AG08396 (cell line): ENCODE data around the gene FZD10.

ENCODE experiments used
- DNase-seq: peaks from one replicate; pipeline ENCODE4 v3.0.0; 2012; ENCODE audit warnings: low spot score, mixed read lengths

FZD10 gene

DNA sequence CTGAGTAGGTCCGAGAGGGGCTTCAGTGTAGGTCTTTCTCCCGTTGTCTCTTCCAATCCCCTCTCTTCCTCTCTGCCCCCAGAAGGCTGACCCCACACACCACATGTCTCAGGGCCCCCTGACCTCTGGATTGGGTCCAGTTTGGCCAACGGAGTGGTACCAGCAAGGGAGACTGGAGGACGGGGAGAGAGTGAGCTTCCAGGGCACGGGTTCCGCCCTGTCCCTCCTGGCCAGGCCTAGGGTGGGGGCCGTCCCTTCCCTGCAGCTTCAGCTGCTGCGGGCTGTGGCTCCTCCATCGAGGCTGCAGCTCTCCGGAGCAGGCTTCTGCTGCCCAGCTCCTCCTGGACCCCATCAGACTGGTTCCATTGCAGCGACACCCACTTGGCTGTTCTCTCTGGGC lies 17.4 kb downstream of the FZD10 start:
- DNase-seq = no peak

GRCh38 chr12:130181211-130181610 lies 18.9 kb downstream of the FZD10 start:
- DNase-seq = no peak

GRCh38 chr12:130183585-130184370 lies 21.5 kb downstream of the FZD10 start:
- no peak for DNase-seq

GRCh38 chr12:130184404-130185090 lies 22.3 kb downstream of the FZD10 start:
- DNase-seq = no peak

- no peak for DNase-seq
Observed at GRCh38 chr12:130185455-130186391, 23.5 kb downstream of the FZD10 start.

DNA sequence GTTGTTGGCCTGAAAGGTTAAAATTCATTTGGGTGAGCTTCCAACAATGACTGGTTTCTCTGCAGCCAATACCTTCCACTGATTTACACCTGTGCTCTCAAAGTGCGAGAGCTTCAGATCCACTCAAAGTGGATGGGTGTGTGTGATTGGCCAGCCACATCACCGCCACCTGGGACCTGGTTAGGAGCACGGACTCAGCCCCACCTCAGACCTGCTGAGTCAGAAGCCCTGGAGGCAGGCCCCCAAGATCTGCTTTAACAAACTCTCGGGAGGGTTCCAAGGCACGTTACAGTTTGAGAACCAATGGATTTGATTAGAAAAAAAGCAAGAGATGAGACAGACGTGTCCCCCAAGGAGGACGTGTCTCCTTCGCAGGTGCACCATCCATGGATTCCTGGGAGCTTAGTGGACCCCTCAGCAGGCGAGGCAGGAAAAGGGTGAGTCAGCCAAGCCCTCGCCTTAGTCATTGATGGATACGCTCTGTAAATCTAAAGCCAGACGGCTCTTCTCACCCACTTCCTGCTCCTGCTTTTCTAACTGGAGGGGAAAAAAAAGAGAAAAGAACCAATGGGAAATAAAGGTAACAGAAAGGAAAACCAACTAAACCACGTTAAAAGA lies 24.5 kb downstream of the FZD10 start:
- no peak for DNase-seq

DNA sequence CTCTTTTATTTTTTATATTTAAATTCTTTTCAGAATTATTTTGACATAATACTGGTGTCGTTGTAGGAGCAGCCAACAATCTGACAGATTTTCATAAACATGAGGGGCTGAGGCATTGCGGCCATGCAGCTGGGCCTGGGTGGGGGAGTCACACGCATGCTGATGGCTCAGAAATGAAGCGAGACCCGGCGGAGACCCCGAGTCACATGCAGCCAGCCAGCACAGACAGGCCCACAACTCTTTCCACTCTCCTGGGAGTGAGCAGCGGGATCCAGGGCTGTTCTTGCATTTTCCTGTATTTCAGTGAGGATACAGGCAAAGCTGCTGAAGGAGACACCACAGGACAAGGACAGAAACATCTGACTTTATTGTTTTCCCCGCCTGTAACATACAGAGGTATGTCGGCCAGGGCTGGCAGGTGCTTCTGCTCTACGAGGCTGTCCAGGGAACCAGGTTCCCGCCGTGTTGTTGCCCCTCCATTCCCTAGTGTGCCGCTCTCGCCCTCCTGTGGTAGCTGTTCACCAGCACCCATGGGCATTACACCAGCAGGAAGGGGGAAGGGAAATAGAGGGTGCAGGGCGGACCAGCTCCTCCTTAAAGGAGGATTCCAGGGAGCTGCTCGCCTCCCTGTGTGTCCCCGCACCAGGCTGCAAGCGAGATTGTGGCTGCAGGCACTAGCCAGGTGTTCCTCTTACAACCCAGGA lies 30.5 kb downstream of the FZD10 start:
- no peak for DNase-seq

- no peak for DNase-seq
Observed at GRCh38 chr12:130194154-130194553, 31.9 kb downstream of the FZD10 start.

- no peak for DNase-seq
Observed at GRCh38 chr12:130195369-130195768, 33.1 kb downstream of the FZD10 start.

DNA sequence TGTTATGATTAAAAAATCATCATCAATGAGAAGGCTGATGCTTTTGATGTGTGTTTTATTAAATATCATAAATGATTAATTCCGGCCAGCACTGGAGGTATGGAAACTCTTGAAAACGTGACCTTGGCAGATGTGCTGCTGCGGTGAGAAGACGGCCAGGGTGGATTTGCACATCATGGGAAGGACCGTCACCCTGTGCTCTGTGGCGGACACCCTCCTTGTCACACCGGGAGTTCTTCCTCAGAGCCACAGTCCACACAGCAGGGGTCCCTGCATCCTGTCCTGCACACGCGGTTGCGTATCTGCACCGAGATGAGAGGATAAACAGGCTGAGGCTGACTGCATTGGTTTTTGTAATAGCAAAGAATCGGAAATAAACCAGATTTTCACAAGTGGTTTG lies 33.5 kb downstream of the FZD10 start:
- DNase-seq = no peak

- no peak for DNase-seq
Observed at GRCh38 chr12:130196827-130197226, 34.6 kb downstream of the FZD10 start.

DNA sequence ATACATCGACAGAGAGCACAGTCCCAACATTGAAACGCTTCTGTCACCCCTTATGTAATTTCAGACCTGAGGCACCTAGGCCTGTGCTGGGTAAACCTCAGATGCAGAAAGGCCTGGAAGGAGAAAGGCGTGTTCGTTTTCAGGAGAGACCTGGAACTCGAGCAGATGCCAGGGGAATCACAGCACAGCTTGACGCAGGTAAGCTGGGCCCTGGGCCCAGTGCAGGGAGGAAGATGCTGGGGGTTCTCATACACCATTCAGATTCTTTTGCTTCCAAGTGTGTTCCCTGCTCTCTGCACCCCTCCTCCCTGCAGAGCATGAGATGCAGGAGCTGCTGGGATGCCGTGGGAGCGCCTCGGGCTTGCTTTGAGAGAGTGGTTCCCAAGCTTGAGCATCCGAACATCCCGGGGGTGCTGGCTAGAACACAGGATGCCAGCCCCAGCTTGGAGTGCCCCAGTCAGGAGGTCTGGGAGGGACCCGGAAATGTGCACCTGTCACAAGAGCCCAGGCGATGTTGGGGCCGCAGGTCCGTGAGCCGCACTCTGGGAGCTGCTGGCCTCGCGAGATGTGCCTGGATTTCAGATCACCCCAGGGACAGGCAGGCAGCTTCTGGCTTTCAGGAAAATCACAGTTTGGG lies 35.9 kb downstream of the FZD10 start:
- no peak for DNase-seq

- DNase-seq = no peak
Observed at GRCh38 chr12:130198663-130199060, 36.4 kb downstream of the FZD10 start.

DNA sequence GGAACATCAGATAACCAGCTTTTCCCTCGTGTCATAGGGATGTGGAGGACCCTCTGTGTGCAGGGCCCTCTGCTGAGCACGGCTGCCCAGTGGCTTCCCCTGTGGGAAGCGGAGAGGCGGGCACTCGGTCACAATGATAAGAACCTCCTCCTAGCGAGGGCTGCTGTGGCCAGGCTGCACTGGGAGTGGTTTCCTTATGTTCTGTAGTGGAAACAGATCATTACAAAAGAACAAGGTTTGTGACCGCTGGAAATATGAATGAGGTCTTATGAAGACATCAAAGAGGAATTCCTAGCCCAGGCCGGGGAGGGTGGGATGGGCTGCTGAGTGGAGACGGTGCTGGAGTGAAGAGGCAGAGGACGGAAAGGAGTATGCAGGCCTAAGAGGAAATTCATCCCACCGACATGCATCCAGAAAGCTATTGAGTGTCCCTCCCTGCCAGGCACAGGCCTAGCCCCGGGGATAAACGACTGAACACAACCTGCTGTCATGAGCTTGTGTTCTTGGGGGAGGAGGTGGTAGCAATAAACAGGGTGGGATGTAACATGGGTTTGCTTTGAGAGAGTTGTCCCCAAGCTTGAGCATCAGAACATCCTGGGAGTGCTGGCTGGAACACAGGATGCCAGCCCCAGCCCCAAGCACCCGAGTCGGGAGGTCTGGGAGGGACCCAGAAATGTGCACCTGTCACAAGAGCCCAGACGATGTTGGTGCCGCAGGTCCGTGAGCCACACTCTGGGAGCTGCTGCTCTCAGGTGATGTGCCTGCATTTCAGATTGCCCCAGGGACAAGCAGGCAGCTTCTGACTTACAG lies 37.5 kb downstream of the FZD10 start:
- DNase-seq = no peak

DNA sequence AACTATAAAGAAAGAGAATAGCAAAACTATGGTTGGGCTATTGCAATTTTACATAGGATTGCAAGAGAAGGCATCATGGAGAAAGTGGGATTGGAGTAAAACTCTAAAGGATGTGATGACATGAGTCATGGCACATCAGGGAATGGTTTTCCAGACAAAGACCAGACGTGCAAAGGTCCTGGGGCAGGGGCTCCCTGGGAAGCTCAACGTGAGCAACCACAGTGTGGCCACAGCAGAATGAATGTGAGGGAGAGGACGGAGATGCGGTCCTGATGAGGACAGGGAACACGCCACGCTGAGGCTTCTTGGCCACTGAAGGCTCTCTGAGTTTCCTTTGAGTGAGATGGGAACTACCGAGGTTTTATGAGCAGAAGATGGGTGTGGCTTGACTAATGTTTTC lies 38.2 kb downstream of the FZD10 start:
- DNase-seq = no peak

- no peak for DNase-seq
Observed at GRCh38 chr12:130201037-130201436, 38.8 kb downstream of the FZD10 start.

DNA sequence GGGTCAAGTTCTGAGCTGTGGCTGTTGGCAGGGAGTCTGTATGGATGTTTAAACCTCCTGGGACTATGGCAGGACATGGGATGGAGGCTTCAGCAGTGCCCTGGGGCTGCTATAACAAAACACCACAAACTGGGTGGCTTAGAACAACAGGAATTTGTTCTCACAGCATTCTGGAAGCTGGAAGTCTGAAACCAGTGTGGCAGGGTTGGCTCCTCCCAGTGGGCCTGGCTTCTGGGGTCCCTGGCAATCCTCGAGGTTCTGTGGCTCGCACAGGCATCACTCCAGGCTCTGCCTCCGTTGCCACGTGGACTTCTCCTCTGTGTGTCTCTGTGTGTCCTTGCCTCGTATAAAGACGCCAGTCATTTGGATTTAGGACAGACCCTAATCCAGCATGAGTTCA lies 39.9 kb downstream of the FZD10 start:
- DNase-seq = no peak

DNA sequence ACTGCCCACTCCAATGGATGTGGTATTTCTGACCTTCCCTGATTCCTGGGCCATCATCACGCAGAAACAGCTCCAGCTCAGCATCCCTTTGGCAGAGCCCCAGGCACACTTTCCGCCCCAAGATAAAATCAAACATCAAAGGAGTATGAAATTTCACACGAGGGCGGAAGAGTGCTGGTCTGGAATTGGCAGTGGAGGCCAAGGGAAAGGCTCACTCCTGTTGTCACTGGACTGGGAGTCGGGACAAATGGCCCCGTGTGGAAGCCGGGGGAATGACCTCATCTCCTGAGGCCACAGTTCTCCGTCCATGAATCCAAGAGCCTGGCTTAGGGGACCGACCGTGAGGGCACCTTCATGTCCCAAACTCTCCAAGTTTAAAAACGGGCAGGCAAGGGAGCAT lies 40.9 kb downstream of the FZD10 start:
- no peak for DNase-seq

DNA sequence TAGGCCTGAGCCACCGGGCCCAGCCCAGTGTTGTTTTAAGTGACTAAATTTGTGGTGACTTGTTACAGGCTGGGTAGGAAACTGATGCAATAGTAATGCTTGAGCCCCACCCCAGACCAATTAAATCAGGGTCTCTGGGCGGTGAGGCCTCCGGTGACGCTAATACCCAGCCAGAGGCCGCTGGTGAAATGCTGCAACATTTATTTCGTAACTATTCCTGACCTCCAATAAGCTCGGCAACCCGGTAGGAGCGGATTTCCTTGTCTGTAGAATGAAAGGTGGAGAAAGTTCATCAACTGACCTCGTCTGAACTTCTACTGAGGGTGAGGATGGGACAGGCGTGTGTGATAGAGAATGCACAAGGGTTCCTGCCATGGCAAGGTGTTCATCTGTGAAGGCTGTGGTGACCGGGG lies 42.3 kb downstream of the FZD10 start:
- no peak for DNase-seq

GRCh38 chr12:130205495-130205894 lies 43.2 kb downstream of the FZD10 start:
- DNase-seq = no peak
